Mammary epithelial cell (primary cell): ENCODE results near the gene ANKS1B.

ENCODE experiments used
- CTCF ChIP-seq, 2 donors: IDR thresholded peaks in 1 of 2; conservative IDR thresholded peaks in 1 of 2; 2 replicates each; pipeline ENCODE4 v1.5.1; 2011 to 2012; ENCODE audit warnings: inconsistent platforms in 2 of 2, low read length in 2 of 2, mild to moderate bottlenecking in 2 of 2, control low read depth in 1 of 2, low read depth in 1 of 2; ENCODE audit not compliant: insufficient read depth in 1 of 2; ENCODE audit errors: extremely low read depth in 1 of 2
- EZH2 ChIP-seq: IDR thresholded peaks from 2 replicates; pipeline ENCODE4 v1.6.1; 2012; ENCODE audit warnings: low read length, inconsistent platforms, borderline replicate concordance

- TF ChIP-seq CTCF (conservative IDR thresholded peaks at IDR 0.05 in 1 of 2, IDR thresholded peaks at IDR 0.05 in 1 of 2; ENCODE audit: extremely low read depth in 1 of 2, insufficient read depth in 1 of 2, low read depth in 1 of 2, low read length in 2 of 2) (no peak), EZH2 (no peak)
Measured at GRCh38 chr12:99223579-99223978, 761.2 kb downstream of the ANKS1B start.
